Measurements from ENCODE around the gene PTPRD. TPM values are rescaled to one million over a fixed set of nuclear protein-coding genes. Genes with fewer than 3 reads are reported as not detected.

Gene PTPRD
- polyA plus RNA-seq, 1 donor, result 88.9 TPM

GRCh38 chr9:9862235-9862810 lies 750.5 kb downstream of the PTPRD start:
- DNase-seq, result no peak

DNA sequence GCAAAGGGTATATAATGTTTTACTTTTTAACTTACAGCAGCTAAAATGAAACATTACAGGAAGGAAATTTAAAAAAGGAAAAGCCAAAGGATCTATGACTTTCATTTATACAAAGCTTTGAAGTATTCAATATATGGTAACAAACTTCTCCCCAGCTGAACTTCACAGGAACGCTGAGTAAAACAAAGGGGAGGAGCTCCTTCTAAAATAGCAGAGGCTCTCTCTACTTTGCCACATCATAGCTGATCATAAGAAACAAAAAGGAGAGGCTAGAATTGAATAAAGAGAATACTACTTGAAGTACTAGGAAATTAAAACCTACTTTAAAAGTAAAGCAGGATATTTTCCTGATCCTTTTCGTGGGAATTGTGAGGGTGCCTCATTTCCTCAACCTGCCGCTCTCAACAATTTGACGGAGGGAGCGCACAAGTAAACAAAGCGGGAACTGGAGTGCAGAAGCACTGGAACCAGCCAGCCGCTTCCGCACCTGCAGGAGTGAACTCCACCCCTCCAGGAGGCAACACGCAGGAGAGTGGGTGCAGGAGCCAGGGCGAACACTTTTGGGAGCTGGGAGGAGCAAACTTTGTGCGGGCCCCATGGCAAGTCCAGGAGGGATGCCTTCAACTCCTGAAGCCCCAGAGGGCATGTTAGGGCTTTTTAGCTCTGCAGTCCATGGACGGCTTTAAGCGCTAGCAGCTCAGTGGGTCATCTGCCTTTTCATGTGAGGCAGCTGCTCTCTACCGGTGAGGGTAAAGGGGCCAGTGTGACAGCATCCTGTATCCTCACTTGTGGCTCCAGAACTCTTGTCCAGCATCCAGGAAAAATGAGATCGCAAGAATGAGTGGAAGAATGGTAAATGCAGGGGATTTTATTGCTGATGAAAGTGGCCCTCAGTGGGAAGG lies 757.4 kb downstream of the PTPRD start:
- no peak for DNase-seq

GRCh38 chr9:9847750-9848149 lies 765.1 kb downstream of the PTPRD start:
- no peak for DNase-seq

DNA sequence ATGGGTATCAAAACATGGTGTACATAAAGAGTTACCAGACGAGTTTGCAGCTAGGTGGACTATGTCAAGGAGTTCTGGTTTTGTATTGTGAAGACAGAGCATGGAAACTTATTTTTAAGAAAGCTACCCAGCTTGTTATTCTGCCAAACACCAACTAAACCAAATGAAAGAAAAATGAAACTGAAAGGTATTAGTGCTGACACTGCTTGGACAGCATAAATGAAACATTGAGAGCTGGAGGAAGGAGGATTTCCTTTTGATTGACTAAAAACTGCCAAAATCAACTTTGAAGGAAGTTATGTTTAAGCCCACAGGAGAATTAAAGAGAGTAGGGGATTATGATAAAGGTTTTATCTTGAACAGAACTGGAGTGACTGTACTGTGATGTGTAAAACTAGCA lies 766.2 kb downstream of the PTPRD start:
- DNase-seq, result no peak

DNA sequence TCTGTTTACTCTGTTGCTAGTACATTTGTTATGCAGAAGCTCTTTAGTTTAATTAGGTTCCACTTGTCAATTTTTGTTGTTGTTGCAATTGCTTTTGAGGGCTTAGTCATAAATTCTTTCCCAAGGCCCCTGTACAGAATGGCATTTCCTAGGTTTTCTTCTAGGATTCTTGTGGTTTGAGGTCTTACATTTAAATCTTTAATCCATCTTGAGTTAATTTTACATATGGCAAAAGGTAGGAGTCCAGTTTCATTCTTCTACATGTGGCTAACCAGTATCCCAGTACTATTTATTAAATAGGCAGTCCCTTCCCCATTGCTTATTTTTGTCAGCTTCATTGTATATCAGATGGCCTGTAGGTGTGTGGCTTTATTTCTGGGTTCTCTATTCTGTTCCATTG lies 792.4 kb downstream of the PTPRD start:
- no peak for DNase-seq

DNA sequence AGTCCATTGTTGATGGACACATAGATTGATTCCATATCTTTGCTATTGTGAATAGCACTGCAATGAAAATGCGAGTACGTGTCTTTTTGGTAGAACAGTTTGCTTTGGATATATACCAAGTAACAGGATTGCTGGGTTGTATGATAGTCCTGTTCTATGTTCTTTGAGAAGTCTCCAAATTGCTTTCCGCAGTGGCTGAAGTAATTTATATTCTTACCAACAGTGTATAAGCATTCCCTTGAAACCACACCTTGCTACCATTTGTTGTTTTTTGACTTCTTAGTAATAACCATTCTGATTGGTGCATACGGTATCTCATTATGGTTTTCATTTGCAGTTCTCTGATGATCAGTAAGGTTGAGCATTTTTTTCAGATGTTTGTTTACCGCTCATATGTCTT lies 792.9 kb downstream of the PTPRD start:
- DNase-seq, result no peak

- no peak for DNase-seq
Observed at GRCh38 chr9:9817176-9817575, 795.6 kb downstream of the PTPRD start.

DNA sequence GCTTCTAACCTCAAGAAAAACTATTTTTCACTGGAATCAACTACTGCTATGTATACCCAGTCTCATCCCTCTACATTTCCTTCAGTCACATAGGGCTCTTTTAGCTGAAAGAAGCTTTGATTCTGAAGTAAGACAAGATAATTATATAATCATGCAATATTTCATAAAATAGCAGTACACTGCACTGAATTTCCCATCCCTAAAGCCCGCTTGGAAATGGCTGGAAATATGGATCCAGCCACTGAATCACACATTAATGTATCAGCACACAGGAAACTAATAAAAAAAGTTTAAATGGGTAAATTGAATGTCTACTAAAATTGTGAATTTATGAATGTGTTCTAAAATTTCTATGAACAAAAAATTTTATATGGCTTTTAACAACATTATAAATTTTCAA lies 808.7 kb downstream of the PTPRD start:
- DNase-seq, result no peak

DNA sequence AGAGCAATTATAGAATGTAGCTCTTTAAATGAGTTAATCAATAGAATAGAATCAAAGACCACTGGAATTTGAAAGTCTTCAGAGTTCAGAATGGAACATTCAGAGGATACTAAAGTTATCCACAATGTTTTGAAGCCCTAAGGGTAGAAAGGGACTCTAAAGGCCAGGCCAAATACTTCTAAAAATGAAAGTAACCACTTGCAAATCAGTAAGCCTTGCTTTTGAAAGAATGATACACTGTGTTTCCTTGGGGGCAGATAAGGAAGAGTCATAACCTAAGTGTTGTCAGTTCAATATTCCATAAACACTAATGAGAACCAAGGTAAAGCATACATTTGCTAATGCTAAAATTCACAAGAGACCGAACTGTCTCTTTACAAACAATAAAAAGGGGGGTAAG lies 813.5 kb downstream of the PTPRD start:
- DNase-seq, result no peak

GRCh38 chr9:9792144-9792857 lies 820.5 kb downstream of the PTPRD start:
- DNase-seq, result no peak

GRCh38 chr9:9791611-9792010 lies 821.2 kb downstream of the PTPRD start:
- no peak for DNase-seq

DNA sequence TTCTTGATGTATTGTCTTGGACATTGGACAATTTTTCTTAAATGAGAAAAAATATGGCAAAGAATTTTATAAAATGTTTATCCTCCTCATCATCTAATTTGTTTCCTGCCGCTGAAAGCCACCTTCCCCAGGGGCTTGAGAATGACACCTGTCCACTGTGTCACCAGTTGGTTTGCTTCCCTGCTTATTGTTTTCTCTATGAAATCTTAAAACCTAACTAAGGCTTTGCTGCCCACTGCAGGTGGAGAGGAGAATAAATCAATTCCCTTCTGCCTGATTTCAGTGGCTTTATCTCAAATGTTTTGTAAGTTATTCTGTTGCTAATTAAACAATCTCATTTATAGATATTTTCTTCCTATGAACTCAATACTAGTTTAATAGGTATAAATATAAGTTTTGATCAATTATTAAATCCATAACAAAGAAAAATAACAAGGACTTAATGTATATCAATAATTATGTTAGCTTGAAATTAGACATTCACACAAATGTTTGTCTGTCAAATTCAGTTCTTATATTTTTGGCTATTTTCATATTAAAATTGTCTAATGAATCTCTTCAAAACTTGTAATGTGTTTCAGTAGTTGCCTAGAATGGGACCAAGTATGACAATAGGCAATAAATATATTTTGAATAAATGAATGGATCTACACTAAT lies 822.5 kb downstream of the PTPRD start:
- DNase-seq, result peak; percentile 32

DNA sequence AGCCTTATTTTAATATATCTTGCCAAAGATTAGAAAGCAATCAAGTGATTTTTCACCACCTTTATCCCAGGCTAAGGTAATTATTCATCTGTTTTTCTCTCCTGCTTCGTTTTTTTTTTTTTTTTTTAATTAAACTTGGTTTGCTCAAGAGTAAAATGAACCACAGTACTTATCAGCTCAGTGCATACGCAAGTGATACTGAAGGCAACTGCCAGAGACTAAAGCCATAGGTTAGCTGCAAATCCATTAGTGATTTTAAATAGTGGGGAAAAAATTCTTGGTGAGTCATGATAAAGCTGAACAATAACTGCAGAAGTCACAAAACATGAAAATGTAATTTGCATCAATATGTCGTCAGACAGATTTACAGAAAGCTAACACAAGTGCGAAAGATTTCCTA lies 829.1 kb downstream of the PTPRD start:
- no peak for DNase-seq

GRCh38 chr9:9783211-9783610 lies 829.6 kb downstream of the PTPRD start:
- DNase-seq, result no peak

- DNase-seq, result no peak
Observed at GRCh38 chr9:9778293-9778692, 834.5 kb downstream of the PTPRD start.

DNA sequence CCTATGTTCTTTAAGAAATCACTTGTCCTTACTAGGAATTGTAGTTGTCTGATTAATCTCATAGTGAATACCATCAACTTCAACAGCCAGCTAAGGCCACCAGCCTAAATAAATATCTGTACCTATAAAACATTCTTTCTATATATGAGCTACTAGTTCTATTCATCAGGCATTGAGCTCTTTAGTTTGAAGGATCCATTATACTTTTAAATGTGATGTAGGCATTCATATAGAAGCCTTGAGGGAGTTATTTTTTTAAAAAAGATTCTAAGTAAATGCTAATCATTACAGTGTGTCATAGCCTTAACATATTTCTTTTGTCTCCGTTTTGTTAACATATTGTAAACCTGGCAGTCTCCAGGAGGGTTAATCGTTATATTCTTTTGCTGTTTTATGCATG lies 838.3 kb downstream of the PTPRD start:
- no peak for DNase-seq

DNA sequence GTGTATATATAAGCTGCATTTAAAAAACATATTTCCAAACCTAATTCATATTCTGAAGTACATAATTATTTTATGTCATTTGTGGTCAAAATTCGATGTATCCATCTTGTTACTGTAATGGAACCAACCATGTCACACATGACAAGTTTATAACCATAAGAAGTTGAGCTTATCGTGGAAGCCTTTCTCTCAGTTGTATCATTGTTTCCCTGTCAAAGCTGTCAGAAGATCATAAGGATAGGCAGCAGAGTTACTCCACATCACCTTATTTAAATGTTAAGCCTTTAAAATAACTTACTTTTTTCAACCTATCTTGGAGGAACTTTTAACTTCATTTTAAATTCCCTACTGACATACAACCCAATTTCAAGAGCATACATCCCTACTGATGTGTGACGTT lies 841.5 kb downstream of the PTPRD start:
- DNase-seq, result no peak

DNA sequence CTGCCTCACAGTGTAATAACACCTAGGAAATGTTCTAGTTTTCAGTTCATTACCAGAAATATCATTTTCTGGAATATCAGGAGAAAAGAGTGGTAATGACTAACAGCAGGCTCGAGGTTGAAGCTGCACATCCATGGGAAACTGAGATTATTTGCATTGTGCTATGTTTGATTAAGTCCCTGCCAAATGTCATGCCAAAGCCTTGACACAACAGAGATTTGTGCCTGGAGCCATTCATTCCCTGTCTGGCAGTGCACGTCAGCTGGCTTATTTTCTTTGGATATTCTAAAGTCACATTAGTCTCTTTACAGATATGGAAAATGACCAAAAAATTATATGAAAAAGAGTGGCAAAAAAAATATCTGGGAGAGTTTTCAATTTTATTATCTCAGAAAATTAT lies 848.0 kb downstream of the PTPRD start:
- no peak for DNase-seq

GRCh38 chr9:9754186-9754585 lies 858.6 kb downstream of the PTPRD start:
- no peak for DNase-seq

DNA sequence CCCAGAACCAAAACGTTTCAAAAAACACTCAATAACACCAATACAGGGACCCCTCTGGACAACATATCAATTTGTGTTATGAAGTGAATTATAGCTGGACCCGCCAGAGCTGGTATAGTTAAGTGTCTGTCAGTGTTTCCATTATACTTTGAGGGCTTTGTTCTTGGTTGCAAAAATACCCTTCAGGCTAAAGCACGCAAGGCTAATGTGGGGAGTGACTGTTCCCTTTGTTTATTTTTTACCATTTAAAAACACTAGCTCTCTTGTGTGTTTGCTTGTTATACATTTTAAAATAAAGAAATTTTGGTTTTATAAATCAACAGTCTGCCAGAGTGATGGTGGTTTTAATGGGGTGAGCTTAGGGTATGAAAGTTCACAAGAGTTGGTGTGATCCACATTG lies 859.5 kb downstream of the PTPRD start:
- DNase-seq, result no peak

DNA sequence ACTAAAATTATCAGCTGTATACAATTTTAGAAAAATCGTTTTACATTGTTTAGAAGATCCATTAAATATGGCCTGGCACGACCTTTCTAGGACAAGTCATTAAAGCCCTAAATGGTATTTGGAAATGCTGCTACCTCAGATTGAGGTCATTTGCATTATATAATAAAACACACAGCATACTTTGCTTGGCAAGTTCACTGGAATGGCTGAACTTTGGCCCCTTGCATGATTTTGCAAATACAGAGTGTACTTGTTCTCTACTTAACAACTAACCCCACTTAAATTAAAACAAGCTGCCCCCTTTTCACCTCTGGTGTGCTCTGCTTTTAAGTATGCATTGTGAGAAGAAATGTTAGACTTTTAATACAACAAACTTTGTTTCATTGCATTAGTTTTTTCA lies 860.1 kb downstream of the PTPRD start:
- peak; percentile 11 for DNase-seq

DNA sequence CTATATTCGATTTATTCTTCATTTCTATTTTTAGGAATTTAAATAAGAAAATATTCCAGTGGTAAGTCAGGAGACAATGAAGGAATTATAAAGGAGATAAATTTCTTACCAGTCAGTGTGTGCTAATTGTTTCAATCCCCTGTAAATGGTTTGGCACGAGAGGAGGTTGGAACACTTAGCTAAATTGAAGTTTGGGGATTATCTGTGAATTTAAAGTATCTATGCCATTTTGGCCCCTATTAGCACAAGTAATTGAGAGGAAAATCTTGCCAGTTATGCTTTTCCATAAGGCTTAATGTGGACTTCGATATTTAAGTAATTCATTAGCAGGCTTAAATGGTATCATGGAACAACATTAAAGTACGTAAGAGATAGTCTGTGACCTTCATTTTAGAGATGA lies 860.8 kb downstream of the PTPRD start:
- no peak for DNase-seq

GRCh38 chr9:9750719-9751118 lies 862.1 kb downstream of the PTPRD start:
- no peak for DNase-seq

Measured in hindlimb muscle (tissue), 1 donor.